Measurements from ENCODE around the gene SEC23B.
"Not testable (repeated sequence)": the region's sequence is repeated elsewhere in the genome, so short reads cannot be mapped to it uniquely, and the experiment has no call there.

Gene SEC23B

DNA sequence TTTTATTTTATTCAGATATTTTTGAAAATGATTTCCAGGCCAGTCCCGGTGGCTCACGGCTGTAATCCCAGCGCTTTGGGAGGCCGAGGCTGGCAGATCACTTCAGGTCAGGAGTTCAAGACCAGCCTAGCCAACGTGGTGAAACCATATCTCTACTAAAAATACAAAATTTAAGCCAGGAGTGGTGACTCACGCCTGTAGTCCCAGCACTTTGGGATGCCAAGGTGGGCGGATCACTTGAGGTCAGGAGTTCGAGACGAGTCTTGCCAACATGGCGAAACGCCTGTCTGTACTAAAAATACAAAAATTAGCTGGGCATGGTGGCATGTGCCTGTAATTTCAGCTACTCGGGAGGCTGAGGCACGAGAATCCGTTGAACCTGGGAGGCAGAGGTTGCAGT lies 19.0 kb downstream of the SEC23B start:
- not testable (repeated sequence) for DNase-seq (ENCODE audit: low spot score)

DNA sequence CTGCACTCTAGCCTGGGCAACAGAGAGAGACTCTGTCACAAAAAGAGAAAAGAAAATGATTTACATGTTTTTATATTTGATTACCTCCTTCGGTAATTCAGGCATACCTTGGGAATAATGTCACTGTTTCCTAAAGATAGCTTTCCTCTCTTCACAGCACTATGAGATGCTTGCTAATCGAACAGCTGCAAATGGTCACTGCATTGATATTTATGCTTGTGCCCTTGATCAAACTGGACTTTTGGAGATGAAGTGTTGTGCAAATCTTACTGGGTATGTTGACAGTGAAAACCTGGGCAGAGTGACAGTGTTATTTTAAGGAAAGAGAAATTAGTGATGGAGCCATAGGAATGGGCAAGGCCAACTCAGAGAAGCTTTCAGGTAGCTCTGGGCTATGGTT lies 19.6 kb downstream of the SEC23B start:
- DNase-seq (ENCODE audit: low spot score), result no peak

DNA sequence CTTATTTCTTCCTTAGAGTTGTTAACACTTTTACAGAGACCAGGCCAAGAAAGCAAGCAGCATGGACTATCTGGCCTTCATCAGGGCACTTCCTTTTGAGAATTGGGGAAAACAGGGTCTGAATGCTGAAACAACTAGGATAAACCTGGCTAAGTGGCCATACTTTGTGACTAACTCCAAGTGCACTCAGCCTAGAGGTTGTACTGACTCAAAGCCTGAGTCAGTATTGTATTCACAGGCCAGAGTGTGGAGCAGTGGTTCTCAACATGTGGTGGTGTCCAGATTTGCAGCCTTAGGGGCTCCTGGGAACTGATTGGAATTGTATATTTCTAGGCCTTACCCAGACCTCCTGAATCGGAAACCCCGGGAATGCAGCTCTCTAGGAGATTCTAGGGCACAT lies 20.1 kb downstream of the SEC23B start:
- peak; percentile 79 for DNase-seq (ENCODE audit: low spot score)

- no peak for DNase-seq (ENCODE audit: low spot score)
Measured at GRCh38 chr20:18529041-18529440, 21.3 kb downstream of the SEC23B start.

GRCh38 chr20:18532626-18533025 lies 24.9 kb downstream of the SEC23B start:
- DNase-seq (ENCODE audit: low spot score), result no peak

GRCh38 chr20:18533491-18533890 lies 25.8 kb downstream of the SEC23B start:
- DNase-seq (ENCODE audit: low spot score), result no peak

DNA sequence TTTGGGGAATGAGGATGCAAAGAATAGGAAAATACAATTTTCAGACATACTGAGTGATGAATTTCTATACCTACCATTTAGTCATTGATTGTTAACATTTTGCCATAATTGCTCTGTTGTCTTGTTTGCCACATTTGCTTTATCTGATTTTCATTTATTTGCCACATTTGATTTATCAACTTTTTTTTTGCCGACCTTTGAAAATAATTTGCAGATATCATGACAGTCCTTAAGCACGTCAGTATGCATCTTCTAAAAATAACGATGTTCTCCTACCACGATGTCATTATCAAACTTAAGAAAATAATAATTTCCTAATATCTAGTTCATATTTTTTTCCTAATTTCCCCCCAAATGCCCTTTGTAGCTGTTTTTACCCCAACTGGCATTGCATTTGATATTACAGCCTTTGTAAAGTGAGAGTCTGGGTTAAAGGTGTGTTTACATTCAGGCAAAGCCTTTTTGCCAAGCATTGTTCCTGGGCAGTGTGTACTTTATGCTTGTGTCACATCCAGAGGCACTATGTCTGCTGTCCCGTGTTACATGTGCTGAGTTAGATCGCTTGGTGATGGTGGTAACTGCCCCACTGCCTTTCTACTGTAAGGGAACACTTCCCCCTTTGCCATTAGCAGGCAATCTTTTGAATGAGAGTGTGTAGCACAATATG lies 26.4 kb downstream of the SEC23B start:
- no peak for DNase-seq (ENCODE audit: low spot score)

DNA sequence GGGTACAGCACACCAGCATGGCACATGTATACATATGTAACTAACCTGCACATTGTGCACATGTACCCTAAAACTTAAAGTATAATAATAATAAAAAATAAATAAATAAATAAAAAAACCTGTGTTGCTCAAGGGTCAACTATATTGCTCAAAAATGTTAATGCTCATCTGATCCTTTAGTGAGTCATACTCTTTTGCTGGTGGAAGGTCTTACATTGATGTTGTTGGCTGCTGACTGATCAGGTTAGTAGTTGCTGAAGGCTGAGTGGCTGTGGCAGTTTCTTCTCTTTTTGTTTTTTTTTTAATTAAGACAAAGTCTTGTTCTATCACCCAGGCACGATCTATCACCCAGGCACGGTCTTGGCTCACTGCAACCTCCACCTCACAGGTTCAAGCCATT lies 29.9 kb downstream of the SEC23B start:
- DNase-seq (ENCODE audit: low spot score), result no peak

DNA sequence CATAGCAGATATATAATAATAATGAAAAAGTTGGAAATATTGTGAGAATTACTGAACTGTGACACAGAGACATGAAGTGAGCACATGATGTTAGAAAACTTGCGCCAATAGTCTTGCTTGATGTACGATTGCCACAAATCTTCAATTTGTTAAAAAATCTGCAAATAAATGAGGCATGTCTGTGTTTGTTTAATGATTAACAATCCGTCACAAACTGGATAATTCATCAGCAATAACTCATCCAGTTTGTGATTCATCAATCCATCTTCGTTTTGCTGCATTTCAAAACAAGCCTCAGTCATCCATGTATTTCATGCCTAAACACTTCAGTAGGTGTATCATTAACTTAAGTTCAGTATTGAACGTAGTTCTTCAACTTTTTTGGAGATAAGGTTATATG lies 34.0 kb downstream of the SEC23B start:
- DNase-seq (ENCODE audit: low spot score), result no peak

DNA sequence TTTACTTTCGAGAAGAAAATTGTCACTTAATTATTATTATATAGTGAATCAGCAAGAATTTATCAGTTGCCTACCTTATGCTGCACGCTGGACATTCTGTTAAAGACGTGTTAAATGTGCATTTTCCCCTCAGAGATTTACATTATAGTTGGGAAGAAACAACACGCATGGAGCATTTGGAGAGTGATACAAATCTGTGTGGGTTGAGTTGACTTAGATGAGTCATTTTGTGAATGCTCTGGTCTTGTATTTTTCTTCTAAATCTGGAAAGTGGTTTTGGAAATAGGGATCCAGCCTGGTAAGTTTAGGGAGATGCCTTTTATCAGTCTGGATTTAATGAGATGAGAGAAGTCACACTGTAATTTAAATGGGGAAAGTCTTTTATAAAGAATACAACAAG lies 35.5 kb downstream of the SEC23B start:
- DNase-seq (ENCODE audit: low spot score), result no peak

DNA sequence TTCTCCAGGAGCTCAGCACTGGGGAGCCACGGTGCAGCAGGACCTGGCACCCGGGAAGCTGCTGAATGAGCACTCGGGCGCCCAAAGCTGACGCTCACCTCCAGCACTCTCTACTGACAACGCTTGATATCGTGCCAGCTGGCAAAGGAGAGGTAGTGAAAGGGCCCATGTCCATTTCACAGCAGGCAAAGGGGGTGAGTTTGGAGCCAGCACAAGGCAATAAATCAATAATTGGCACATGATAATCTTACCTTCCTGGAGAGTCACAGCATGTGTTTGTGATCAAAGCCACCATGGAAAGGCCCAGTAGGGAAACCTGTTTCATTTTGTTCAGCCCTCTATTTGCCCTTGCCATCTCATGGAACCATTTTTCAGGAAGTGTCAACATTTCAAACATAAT lies 36.2 kb downstream of the SEC23B start:
- no peak for DNase-seq (ENCODE audit: low spot score)

DNA sequence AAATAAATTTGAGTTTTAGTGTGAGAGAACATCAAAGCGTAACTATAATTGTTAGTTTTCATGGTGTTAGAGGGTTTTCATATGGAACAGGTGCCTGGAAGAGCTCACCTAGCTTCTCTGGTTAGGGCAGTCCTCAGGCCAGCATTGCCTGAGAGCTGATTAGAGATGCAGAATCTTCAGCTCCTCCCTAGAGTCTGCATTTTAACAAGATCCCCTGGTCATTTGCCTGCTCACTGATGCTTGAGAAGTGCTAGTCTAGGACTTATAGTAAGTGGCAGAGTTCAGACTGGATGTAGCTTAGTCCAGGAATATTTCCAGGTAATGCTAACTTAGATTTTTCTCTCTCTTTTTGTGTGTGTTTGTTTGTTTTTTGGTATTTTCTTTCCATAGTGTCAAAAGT lies 37.8 kb downstream of the SEC23B start:
- no peak for DNase-seq (ENCODE audit: low spot score)

- DNase-seq (ENCODE audit: low spot score), result no peak
Measured at GRCh38 chr20:18548465-18548864, 40.7 kb downstream of the SEC23B start.

GRCh38 chr20:18553746-18554145 lies 46.0 kb downstream of the SEC23B start:
- DNase-seq (ENCODE audit: low spot score), result no peak

DNA sequence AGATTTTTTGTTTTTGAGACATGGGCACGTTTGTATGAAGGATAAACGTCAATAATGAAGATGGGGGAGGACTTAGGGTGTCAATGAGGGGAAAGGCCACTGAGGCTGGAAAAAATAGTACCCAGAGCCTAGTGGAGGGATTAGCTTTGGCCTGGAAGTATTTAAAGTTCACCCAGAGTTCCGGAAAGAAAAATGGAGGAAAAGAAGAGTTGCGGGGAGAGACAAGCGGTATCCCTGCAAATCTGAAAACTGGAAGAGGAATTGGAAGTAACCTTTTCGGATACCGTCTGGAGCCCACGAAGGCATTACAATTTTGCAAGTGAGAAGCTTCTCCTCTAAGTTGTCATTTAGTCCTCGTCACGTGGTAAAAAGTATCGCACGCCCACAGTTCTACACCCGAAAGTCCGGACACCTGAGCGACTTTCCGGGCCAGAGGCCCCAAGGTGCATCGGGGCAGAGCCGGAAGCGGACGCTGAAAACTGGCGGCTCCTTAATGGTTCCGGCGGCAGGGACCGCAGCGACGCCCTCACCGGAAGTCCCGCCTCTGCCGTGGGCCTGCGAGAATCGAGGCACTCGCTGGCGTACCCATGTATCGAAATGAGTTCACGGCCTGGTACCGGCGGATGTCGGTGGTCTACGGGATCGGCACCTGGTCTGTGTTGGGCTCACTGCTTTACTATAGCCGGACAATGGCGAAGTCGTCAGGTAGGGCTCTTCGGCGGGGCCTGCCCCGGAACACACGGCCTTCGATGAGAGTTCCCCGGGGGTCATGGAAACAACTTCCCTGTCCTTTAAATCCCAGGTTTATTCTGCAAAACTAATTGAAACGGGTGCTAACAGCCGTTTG lies 59.4 kb downstream of the SEC23B start, which contains the start of gene SMIM26:
TSS of gene SMIM26 (plus strand) at position 541 of the 847 bp plus-strand sequence. CDS start at position 588, 47 bp downstream.
- peak; percentile 95 for DNase-seq (ENCODE audit: low spot score)

DNA sequence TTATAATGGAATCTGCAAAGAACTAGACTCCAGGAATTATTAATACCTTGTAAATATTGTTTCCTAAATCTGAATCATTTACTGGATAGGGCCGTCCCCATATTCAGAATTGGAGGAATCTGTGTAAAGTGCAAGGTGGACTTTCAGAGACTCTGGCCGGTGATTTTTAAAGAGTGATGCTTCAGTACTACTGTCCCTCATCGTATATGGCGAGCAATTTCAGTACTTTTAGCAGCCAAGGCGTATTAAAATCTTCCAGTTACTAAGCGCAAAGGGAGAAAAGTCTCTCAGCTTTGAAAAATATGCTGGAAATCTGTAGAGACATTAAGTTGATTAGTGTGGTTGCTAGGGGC lies 60.0 kb downstream of the SEC23B start:
- DNase-seq (ENCODE audit: low spot score), result peak; percentile 11

GRCh38 chr20:18571009-18571408 lies 63.3 kb downstream of the SEC23B start:
- no peak for DNase-seq (ENCODE audit: low spot score)

DNA sequence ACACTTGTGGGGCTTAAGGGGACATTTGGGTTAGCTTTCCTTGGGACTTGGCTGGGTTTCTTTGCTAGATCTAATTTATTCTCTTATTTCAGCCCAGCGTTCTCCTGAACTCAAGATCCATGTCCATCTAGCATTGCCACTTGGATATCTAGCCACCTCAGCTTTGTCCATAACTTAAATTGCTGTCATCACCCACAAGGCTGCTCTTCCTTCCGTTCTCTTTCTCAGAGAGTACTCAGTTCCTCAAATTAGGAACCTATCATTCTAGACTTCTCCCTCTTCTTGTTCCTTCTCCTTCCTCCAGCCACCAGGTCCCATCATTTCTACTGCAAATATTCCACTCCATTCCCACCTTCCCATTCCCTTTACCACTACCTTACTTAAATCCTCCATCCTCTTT lies 63.8 kb downstream of the SEC23B start:
- no peak for DNase-seq (ENCODE audit: low spot score)

- no peak for DNase-seq (ENCODE audit: low spot score)
Measured at GRCh38 chr20:18577942-18578341, 70.2 kb downstream of the SEC23B start.

DNA sequence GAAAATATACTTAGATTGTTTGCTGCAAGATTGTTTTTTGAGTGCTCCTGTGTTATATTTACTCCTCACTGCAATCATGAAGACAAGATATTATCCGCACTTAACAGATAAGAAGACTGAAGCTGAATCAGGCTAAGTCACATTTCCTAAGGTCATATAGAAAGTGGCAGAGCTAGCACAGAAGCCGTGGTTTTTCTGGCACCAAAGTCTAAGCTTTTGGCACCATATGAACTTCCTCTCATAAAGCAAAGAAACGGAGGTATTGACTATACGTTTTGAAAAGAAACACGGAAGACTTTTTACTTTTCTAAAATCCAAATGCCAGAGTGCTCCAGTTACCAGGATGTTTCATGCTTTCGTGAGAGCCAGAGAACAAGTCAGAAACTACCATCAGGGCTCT lies 70.8 kb downstream of the SEC23B start:
- DNase-seq (ENCODE audit: low spot score), result no peak

DNA sequence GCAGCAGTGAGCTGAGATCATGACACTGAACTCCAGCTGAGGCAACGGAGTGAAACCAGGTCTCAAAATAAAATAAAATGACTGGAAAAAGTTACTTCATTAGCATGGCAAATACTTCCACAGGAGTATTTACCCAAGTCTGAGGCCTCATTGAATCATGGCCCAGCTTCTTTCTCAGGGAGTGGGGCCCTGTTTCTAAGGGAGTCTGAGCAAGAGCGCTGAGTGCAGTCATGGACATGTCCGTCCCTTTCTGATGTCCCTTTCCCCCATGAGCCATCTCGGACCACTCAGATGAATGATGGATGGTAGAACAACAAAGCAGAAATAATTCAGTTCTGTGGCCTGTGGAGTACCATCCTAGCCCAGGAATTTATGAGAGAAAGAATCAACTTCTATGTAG lies 72.3 kb downstream of the SEC23B start:
- DNase-seq (ENCODE audit: low spot score), result no peak

GRCh38 chr20:18585134-18585533 lies 77.4 kb downstream of the SEC23B start:
- no peak for DNase-seq (ENCODE audit: low spot score)
